ENCODE data around the gene MTUS2.

Gene MTUS2

GRCh38 chr13:28872427-28873176 lies 52.5 kb downstream of the MTUS2 start:
- no peak overlapping the region for H3K27ac Mint-ChIP-seq
- no peaks in the 10 kb centered on the region for H3K27me3 Mint-ChIP-seq (ENCODE audit: low read depth)
- no peaks in the 10 kb centered on the region for H3K4me1 Mint-ChIP-seq (ENCODE audit: low read depth)
- no peak overlapping the region for H3K4me3 Mint-ChIP-seq
- peaks cover 21% of the 10 kb centered on the region for H3K9me3 Mint-ChIP-seq
- H3K36me3 Mint-ChIP-seq (ENCODE audit: low read depth), result no peaks in the 10 kb centered on the region

GRCh38 chr13:28875846-28876615 lies 55.9 kb downstream of the MTUS2 start:
- Mint-ChIP-seq H3K27me3 (ENCODE audit: low read depth) (no peaks in the 10 kb centered on the region), H3K9me3 (peaks cover 25% of the 10 kb centered on the region), H3K4me3 (no peak overlapping the region), H3K36me3 (ENCODE audit: low read depth) (no peaks in the 10 kb centered on the region), H3K27ac (no peak overlapping the region), H3K4me1 (ENCODE audit: low read depth) (no peaks in the 10 kb centered on the region)

GRCh38 chr13:28877408-28877807 lies 57.3 kb downstream of the MTUS2 start:
- H3K4me3 Mint-ChIP-seq, result no peak overlapping the region
- H3K27ac Mint-ChIP-seq, result no peak overlapping the region
- H3K36me3 Mint-ChIP-seq (ENCODE audit: low read depth), result no peaks in the 10 kb centered on the region
- peaks cover 12% of the 10 kb centered on the region for H3K9me3 Mint-ChIP-seq
- H3K27me3 Mint-ChIP-seq (ENCODE audit: low read depth), result no peaks in the 10 kb centered on the region
- H3K4me1 Mint-ChIP-seq (ENCODE audit: low read depth), result no peaks in the 10 kb centered on the region

GRCh38 chr13:28885181-28885580 lies 65.0 kb downstream of the MTUS2 start:
- no peak overlapping the region for H3K4me3 Mint-ChIP-seq
- H3K27me3 Mint-ChIP-seq (ENCODE audit: low read depth), result no peaks in the 10 kb centered on the region
- no peaks in the 10 kb centered on the region for H3K36me3 Mint-ChIP-seq (ENCODE audit: low read depth)
- H3K9me3 Mint-ChIP-seq, result peaks cover 1% of the 10 kb centered on the region
- H3K4me1 Mint-ChIP-seq (ENCODE audit: low read depth), result no peaks in the 10 kb centered on the region
- no peak overlapping the region for H3K27ac Mint-ChIP-seq

GRCh38 chr13:28889086-28889732 lies 69.1 kb downstream of the MTUS2 start:
- peaks cover 6% of the 10 kb centered on the region for H3K9me3 Mint-ChIP-seq
- no peaks in the 10 kb centered on the region for H3K4me1 Mint-ChIP-seq (ENCODE audit: low read depth)
- H3K36me3 Mint-ChIP-seq (ENCODE audit: low read depth), result no peaks in the 10 kb centered on the region
- no peak overlapping the region for H3K27ac Mint-ChIP-seq
- H3K27me3 Mint-ChIP-seq (ENCODE audit: low read depth), result no peaks in the 10 kb centered on the region
- no peak overlapping the region for H3K4me3 Mint-ChIP-seq

- Mint-ChIP-seq H3K4me3 (no peak overlapping the region), H3K9me3 (peaks cover 6% of the 10 kb centered on the region), H3K27me3 (ENCODE audit: low read depth) (no peaks in the 10 kb centered on the region), H3K27ac (no peak overlapping the region), H3K4me1 (ENCODE audit: low read depth) (no peaks in the 10 kb centered on the region), H3K36me3 (ENCODE audit: low read depth) (no peaks in the 10 kb centered on the region)
Measured at GRCh38 chr13:28890712-28891111, 70.6 kb downstream of the MTUS2 start.

- Mint-ChIP-seq H3K27me3 (ENCODE audit: low read depth) (no peaks in the 10 kb centered on the region), H3K4me1 (ENCODE audit: low read depth) (no peaks in the 10 kb centered on the region), H3K4me3 (no peak overlapping the region), H3K9me3 (peaks cover 34% of the 10 kb centered on the region), H3K27ac (no peak overlapping the region), H3K36me3 (ENCODE audit: low read depth) (no peaks in the 10 kb centered on the region)
Measured at GRCh38 chr13:28918030-28918429, 97.9 kb downstream of the MTUS2 start.

- H3K4me1 Mint-ChIP-seq (ENCODE audit: low read depth), result no peaks in the 10 kb centered on the region
- H3K9me3 Mint-ChIP-seq, result peaks cover 9% of the 10 kb centered on the region
- H3K27me3 Mint-ChIP-seq (ENCODE audit: low read depth), result no peaks in the 10 kb centered on the region
- no peak overlapping the region for H3K4me3 Mint-ChIP-seq
- no peak overlapping the region for H3K27ac Mint-ChIP-seq
- no peaks in the 10 kb centered on the region for H3K36me3 Mint-ChIP-seq (ENCODE audit: low read depth)
Measured at GRCh38 chr13:28922341-28922740, 102.2 kb downstream of the MTUS2 start.

- Mint-ChIP-seq H3K4me1 (ENCODE audit: low read depth) (no peaks in the 10 kb centered on the region), H3K9me3 (no peaks in the 10 kb centered on the region), H3K27me3 (ENCODE audit: low read depth) (no peaks in the 10 kb centered on the region), H3K4me3 (no peak overlapping the region), H3K36me3 (ENCODE audit: low read depth) (no peaks in the 10 kb centered on the region), H3K27ac (no peak overlapping the region)
Measured at GRCh38 chr13:28935104-28935503, 115.0 kb downstream of the MTUS2 start.

- no peaks in the 10 kb centered on the region for H3K4me1 Mint-ChIP-seq (ENCODE audit: low read depth)
Measured at GRCh38 chr13:28942906-28943305, 122.8 kb downstream of the MTUS2 start.

GRCh38 chr13:28953714-28954418 lies 133.7 kb downstream of the MTUS2 start:
- no peaks in the 10 kb centered on the region for H3K4me1 Mint-ChIP-seq (ENCODE audit: low read depth)
- no peaks in the 10 kb centered on the region for H3K36me3 Mint-ChIP-seq (ENCODE audit: low read depth)
- H3K9me3 Mint-ChIP-seq, result no peaks in the 10 kb centered on the region
- no peak overlapping the region for H3K4me3 Mint-ChIP-seq
- no peak overlapping the region for H3K27ac Mint-ChIP-seq
- H3K27me3 Mint-ChIP-seq (ENCODE audit: low read depth), result no peaks in the 10 kb centered on the region

More at GRCh38 chr13:28942906-28943305, 122.8 kb downstream of the MTUS2 start:
- no peak overlapping the region for H3K27ac Mint-ChIP-seq
- H3K4me3 Mint-ChIP-seq, result no peak overlapping the region
- H3K27me3 Mint-ChIP-seq (ENCODE audit: low read depth), result no peaks in the 10 kb centered on the region
- H3K9me3 Mint-ChIP-seq, result no peaks in the 10 kb centered on the region
- H3K36me3 Mint-ChIP-seq (ENCODE audit: low read depth), result no peaks in the 10 kb centered on the region

GRCh38 chr13:28954419-28954725 lies 134.2 kb downstream of the MTUS2 start:
- H3K27ac Mint-ChIP-seq, result no peak overlapping the region
- H3K27me3 Mint-ChIP-seq (ENCODE audit: low read depth), result no peaks in the 10 kb centered on the region
- no peaks in the 10 kb centered on the region for H3K36me3 Mint-ChIP-seq (ENCODE audit: low read depth)
- no peak overlapping the region for H3K4me3 Mint-ChIP-seq
- no peaks in the 10 kb centered on the region for H3K9me3 Mint-ChIP-seq
- H3K4me1 Mint-ChIP-seq (ENCODE audit: low read depth), result no peaks in the 10 kb centered on the region

GRCh38 chr13:28954810-28955209 lies 134.7 kb downstream of the MTUS2 start:
- Mint-ChIP-seq H3K27me3 (ENCODE audit: low read depth) (no peaks in the 10 kb centered on the region), H3K27ac (no peak overlapping the region), H3K9me3 (no peaks in the 10 kb centered on the region)

GRCh38 chr13:28955264-28955966 lies 135.3 kb downstream of the MTUS2 start:
- H3K27me3 Mint-ChIP-seq (ENCODE audit: low read depth), result no peaks in the 10 kb centered on the region
- no peak overlapping the region for H3K27ac Mint-ChIP-seq
- no peak overlapping the region for H3K4me3 Mint-ChIP-seq
- H3K36me3 Mint-ChIP-seq (ENCODE audit: low read depth), result no peaks in the 10 kb centered on the region
- no peaks in the 10 kb centered on the region for H3K4me1 Mint-ChIP-seq (ENCODE audit: low read depth)
- H3K9me3 Mint-ChIP-seq, result no peaks in the 10 kb centered on the region

More at GRCh38 chr13:28954810-28955209, 134.7 kb downstream of the MTUS2 start:
- H3K4me3 Mint-ChIP-seq, result no peak overlapping the region
- H3K36me3 Mint-ChIP-seq (ENCODE audit: low read depth), result no peaks in the 10 kb centered on the region
- H3K4me1 Mint-ChIP-seq (ENCODE audit: low read depth), result no peaks in the 10 kb centered on the region

All from T-helper 1 cell treated with Interleukin-12 subunit alpha and Interleukin-12 subunit beta and Interleukin-4 antibody, amounts not matched to agents 30 μg/mL and 1 μg/mL, for 36 hours (primary cell).